GM19397 (cell line): ENCODE results near the gene STH.
"Not testable (repeated sequence)": the region's sequence is repeated elsewhere in the genome, so short reads cannot be mapped to it uniquely, and the experiment has no call there.

Experiments used
- ATAC-seq: cut with Tn5 transposase; IDR thresholded peaks from one replicate; pipeline ENCODE4 v1.9.1; 2021; ENCODE audit warnings: mild to moderate bottlenecking, moderate library complexity; ENCODE audit not compliant: unreplicated experiment

STH gene

DNA sequence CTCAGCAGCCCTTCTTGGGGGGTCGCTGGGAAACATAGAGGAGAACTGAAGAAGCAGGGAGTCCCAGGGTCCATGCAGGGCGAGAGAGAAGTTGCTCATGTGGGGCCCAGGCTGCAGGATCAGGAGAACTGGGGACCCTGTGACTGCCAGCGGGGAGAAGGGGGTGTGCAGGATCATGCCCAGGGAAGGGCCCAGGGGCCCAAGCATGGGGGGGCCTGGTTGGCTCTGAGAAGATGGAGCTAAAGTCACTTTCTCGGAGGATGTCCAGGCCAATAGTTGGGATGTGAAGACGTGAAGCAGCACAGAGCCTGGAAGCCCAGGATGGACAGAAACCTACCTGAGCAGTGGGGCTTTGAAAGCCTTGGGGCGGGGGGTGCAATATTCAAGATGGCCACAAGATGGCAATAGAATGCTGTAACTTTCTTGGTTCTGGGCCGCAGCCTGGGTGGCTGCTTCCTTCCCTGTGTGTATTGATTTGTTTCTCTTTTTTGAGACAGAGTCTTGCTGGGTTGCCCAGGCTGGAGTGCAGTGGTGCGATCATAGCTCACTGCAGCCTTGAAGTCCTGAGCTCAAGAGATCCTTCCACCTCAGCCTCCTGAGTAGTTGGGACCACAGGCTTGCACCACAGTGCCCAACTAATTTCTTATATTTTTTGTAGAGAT, 3.4 kb downstream of the STH start:
- no peak for ATAC-seq

DNA sequence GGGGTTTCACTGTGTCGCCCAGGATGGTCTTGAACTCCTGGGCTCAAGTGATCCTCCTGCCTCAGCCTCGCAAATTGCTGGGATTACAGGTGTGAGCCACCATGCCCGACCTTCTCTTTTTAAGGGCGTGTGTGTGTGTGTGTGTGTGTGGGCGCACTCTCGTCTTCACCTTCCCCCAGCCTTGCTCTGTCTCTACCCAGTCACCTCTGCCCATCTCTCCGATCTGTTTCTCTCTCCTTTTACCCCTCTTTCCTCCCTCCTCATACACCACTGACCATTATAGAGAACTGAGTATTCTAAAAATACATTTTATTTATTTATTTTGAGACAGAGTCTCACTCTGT, 3.9 kb downstream of the STH start:
- no peak for ATAC-seq

DNA sequence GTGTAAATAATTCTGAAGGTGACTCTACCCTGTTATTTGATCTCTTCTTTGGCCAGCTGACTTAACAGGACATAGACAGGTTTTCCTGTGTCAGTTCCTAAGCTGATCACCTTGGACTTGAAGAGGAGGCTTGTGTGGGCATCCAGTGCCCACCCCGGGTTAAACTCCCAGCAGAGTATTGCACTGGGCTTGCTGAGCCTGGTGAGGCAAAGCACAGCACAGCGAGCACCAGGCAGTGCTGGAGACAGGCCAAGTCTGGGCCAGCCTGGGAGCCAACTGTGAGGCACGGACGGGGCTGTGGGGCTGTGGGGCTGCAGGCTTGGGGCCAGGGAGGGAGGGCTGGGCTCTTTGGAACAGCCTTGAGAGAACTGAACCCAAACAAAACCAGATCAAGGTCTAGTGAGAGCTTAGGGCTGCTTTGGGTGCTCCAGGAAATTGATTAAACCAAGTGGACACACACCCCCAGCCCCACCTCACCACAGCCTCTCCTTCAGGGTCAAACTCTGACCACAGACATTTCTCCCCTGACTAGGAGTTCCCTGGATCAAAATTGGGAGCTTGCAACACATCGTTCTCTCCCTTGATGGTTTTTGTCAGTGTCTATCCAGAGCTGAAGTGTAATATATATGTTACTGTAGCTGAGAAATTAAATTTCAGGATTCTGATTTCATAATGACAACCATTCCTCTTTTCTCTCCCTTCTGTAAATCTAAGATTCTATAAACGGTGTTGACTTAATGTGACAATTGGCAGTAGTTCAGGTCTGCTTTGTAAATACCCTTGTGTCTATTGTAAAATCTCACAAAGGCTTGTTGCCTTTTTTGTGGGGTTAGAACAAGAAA, 5.1 kb downstream of the STH start:
- no peak for ATAC-seq

DNA sequence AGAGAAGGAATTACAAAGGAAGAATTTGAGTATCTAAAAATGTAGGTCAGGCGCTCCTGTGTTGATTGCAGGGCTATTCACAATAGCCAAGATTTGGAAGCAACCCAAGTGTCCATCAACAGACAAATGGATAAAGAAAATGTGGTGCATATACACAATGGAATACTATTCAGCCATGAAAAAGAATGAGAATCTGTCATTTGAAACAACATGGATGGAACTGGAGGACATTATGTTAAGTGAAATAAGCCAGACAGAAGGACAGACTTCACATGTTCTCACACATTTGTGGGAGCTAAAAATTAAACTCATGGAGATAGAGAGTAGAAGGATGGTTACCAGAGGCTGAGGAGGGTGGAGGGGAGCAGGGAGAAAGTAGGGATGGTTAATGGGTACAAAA, 7.0 kb downstream of the STH start:
- ATAC-seq: not testable (repeated sequence)

DNA sequence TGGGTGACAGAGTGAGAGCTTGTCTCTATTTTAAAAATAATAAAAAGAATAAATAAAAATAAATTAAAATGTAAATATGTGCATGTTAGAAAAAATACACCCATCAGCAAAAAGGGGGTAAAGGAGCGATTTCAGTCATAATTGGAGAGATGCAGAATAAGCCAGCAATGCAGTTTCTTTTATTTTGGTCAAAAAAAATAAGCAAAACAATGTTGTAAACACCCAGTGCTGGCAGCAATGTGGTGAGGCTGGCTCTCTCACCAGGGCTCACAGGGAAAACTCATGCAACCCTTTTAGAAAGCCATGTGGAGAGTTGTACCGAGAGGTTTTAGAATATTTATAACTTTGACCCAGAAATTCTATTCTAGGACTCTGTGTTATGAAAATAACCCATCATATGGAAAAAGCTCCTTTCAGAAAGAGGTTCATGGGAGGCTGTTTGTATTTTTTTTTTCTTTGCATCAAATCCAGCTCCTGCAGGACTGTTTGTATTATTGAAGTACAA, 8.5 kb downstream of the STH start:
- ATAC-seq: no peak

DNA sequence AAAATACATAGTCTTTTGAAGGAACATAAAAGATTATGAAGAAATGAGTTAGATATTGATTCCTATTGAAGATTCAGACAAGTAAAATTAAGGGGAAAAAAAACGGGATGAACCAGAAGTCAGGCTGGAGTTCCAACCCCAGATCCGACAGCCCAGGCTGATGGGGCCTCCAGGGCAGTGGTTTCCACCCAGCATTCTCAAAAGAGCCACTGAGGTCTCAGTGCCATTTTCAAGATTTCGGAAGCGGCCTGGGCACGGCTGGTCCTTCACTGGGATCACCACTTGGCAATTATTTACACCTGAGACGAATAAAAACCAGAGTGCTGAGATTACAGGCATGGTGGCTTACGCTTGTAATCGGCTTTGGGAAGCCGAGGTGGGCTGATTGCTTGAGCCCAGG, 9.5 kb downstream of the STH start:
- no peak for ATAC-seq

DNA sequence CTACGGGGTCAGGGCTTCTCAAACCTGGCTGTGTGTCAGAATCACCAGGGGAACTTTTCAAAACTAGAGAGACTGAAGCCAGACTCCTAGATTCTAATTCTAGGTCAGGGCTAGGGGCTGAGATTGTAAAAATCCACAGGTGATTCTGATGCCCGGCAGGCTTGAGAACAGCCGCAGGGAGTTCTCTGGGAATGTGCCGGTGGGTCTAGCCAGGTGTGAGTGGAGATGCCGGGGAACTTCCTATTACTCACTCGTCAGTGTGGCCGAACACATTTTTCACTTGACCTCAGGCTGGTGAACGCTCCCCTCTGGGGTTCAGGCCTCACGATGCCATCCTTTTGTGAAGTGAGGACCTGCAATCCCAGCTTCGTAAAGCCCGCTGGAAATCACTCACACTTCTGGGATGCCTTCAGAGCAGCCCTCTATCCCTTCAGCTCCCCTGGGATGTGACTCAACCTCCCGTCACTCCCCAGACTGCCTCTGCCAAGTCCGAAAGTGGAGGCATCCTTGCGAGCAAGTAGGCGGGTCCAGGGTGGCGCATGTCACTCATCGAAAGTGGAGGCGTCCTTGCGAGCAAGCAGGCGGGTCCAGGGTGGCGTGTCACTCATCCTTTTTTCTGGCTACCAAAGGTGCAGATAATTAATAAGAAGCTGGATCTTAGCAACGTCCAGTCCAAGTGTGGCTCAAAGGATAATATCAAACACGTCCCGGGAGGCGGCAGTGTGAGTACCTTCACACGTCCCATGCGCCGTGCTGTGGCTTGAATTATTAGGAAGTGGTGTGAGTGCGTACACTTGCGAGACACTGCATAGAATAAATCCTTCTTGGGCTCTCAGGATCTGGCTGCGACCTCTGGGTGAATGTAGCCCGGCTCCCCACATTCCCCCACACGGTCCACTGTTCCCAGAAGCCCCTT, 10.9 kb downstream of the STH start:
- ATAC-seq: no peak

DNA sequence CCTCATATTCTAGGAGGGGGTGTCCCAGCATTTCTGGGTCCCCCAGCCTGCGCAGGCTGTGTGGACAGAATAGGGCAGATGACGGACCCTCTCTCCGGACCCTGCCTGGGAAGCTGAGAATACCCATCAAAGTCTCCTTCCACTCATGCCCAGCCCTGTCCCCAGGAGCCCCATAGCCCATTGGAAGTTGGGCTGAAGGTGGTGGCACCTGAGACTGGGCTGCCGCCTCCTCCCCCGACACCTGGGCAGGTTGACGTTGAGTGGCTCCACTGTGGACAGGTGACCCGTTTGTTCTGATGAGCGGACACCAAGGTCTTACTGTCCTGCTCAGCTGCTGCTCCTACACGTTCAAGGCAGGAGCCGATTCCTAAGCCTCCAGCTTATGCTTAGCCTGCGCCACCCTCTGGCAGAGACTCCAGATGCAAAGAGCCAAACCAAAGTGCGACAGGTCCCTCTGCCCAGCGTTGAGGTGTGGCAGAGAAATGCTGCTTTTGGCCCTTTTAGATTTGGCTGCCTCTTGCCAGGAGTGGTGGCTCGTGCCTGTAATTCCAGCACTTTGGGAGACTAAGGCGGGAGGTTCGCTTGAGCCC, 11.6 kb downstream of the STH start:
- ATAC-seq: no peak

DNA sequence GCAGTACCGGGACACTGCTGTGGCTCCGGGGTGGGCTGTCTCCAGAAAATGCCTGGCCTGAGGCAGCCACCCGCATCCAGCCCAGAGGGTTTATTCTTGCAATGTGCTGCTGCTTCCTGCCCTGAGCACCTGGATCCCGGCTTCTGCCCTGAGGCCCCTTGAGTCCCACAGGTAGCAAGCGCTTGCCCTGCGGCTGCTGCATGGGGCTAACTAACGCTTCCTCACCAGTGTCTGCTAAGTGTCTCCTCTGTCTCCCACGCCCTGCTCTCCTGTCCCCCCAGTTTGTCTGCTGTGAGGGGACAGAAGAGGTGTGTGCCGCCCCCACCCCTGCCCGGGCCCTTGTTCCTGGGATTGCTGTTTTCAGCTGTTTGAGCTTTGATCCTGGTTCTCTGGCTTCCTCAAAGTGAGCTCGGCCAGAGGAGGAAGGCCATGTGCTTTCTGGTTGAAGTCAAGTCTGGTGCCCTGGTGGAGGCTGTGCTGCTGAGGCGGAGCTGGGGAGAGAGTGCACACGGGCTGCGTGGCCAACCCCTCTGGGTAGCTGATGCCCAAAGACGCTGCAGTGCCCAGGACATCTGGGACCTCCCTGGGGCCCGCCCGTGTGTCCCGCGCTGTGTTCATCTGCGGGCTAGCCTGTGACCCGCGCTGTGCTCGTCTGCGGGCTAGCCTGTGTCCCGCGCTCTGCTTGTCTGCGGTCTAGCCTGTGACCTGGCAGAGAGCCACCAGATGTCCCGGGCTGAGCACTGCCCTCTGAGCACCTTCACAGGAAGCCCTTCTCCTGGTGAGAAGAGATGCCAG, 12.9 kb downstream of the STH start:
- ATAC-seq: no peak

DNA sequence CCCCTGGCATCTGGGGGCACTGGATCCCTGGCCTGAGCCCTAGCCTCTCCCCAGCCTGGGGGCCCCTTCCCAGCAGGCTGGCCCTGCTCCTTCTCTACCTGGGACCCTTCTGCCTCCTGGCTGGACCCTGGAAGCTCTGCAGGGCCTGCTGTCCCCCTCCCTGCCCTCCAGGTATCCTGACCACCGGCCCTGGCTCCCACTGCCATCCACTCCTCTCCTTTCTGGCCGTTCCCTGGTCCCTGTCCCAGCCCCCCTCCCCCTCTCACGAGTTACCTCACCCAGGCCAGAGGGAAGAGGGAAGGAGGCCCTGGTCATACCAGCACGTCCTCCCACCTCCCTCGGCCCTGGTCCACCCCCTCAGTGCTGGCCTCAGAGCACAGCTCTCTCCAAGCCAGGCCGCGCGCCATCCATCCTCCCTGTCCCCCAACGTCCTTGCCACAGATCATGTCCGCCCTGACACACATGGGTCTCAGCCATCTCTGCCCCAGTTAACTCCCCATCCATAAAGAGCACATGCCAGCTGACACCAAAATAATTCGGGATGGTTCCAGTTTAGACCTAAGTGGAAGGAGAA, 13.5 kb downstream of the STH start:
- no peak for ATAC-seq

DNA sequence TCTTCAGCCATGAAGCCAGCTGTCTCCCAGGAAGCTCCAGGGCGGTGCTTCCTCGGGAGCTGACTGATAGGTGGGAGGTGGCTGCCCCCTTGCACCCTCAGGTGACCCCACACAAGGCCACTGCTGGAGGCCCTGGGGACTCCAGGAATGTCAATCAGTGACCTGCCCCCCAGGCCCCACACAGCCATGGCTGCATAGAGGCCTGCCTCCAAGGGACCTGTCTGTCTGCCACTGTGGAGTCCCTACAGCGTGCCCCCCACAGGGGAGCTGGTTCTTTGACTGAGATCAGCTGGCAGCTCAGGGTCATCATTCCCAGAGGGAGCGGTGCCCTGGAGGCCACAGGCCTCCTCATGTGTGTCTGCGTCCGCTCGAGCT, 14.1 kb downstream of the STH start:
- no peak for ATAC-seq

DNA sequence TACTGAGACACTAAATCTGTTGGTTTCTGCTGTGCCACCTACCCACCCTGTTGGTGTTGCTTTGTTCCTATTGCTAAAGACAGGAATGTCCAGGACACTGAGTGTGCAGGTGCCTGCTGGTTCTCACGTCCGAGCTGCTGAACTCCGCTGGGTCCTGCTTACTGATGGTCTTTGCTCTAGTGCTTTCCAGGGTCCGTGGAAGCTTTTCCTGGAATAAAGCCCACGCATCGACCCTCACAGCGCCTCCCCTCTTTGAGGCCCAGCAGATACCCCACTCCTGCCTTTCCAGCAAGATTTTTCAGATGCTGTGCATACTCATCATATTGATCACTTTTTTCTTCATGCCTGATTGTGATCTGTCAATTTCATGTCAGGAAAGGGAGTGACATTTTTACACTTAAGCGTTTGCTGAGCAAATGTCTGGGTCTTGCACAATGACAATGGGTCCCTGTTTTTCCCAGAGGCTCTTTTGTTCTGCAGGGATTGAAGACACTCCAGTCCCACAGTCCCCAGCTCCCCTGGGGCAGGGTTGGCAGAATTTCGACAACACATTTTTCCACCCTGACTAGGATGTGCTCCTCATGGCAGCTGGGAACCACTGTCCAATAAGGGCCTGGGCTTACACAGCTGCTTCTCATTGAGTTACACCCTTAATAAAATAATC, 14.6 kb downstream of the STH start:
- no peak for ATAC-seq

DNA sequence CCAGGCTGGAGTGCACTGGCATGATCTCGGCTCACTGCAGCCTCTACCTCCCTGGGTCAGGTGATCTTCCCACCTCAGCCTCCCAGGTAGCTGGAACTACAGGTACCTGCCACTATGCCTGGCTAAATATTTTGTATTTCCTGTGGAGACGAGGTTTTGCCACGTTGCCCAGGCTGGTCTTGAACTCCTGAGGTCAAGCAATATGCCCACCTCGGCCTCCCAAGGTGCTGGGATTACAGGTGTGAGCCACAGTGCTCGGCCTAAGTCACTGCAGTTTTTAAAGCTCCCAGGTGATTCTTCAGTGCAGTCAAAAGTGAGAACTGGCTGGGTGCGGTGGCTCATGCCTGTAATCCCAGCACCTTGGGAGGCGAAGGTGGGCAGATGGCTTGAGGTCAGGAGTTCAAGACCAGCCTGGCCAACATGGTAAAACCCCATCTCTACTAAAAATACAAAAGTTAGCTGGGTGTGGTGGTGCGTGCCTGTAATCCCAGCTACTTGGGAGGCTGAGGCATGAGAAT, 20.4 kb downstream of the STH start:
- ATAC-seq: not testable (repeated sequence)

DNA sequence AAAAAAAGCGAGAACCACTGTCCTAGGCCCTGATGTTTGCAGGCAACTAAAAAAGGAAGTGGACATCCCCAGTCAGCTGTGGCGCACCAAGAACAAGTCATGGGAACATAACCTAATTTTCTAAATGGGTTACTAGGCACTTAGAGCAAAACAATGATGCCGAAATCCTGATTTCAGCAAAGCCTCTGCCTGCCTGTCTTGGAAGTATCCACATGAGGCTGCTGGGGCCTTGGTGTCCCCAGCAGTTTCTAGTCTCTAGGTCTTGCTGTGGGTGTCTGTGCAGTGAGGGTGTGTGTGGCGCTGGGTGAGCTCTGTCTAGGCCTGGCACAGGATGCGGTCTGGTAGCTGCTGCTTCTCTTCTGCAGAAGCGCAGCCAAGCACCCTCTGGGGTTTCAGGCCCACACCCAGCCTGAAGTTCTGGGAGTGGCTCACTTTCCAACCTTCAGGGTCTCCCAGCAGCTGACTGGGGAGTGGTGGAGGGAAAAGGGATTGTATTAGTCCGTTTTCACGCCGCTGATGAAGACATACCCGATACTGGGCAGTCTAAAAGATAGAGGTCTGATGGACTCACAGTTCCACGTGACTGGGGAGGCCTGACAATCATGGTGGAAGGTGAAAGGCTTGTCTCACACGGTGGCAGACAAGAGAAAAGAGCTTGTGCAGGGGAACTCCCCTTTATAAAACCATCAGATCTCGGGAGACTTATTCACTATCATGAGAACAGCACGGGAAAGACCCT, 21.1 kb downstream of the STH start:
- peak; percentile 69 for ATAC-seq

DNA sequence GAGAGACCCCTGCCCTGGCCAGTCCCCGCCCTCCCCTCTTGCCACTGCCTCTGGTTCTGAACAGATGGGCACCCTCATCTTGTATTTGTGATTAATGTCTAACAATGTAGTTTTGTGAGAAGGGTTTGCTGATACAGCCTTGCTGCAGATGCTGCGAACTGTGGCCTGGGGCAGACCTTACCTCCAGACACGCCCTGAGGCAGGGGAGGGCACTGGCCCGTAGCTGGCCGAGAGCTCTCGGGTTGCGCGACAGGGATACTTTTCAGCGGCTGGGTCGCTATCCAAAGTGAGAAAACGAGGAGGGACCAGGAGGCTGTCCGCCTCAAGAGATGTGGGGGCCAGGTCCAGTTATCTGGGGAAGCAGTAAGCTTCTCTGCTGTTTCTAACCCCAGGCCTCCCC, 21.9 kb downstream of the STH start:
- no peak for ATAC-seq

DNA sequence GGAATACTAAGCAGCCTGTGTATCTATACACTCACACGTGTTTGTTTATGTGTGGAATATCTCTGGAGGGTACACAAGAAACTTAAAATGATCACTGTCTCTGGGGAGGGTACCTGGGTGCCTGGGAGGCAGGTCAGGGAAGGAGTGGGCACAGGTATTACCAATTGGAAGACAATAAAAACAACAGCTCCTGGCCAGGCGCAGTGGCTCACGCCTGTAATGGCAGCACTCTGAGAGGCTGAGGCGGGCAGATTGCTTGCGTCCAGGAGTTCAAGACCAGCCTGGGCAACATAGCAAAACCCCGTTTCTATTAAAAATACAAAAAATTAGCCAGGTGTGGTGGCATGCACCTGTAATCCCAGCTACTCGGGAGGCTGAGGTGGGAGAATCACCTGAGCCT, 24.3 kb downstream of the STH start:
- ATAC-seq: not testable (repeated sequence)

DNA sequence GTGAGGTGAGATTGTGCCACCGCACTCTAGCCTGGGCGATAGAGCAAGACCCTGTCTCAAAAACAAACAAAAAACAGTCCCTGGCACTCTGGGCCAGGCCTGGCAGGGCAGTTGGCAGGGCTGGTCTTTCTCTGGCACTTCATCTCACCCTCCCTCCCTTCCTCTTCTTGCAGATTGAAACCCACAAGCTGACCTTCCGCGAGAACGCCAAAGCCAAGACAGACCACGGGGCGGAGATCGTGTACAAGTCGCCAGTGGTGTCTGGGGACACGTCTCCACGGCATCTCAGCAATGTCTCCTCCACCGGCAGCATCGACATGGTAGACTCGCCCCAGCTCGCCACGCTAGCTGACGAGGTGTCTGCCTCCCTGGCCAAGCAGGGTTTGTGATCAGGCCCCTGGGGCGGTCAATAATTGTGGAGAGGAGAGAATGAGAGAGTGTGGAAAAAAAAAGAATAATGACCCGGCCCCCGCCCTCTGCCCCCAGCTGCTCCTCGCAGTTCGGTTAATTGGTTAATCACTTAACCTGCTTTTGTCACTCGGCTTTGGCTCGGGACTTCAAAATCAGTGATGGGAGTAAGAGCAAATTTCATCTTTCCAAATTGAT, 24.8 kb downstream of the STH start:
- no peak for ATAC-seq

DNA sequence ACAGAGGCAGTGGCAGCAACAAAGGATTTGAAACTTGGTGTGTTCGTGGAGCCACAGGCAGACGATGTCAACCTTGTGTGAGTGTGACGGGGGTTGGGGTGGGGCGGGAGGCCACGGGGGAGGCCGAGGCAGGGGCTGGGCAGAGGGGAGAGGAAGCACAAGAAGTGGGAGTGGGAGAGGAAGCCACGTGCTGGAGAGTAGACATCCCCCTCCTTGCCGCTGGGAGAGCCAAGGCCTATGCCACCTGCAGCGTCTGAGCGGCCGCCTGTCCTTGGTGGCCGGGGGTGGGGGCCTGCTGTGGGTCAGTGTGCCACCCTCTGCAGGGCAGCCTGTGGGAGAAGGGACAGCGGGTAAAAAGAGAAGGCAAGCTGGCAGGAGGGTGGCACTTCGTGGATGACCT, 25.5 kb downstream of the STH start:
- no peak for ATAC-seq
